Type B pancreatic cell (in vitro differentiated cells): ENCODE results near the gene IQGAP2. TPM values are rescaled to one million over a fixed set of nuclear protein-coding genes. Genes with fewer than 3 reads are reported as not detected.

ENCODE experiments used
- DNase-seq: peaks from one replicate; pipeline ENCODE4 v3.0.0; 2021; ENCODE audit warnings: mixed read lengths; ENCODE audit not compliant: unreplicated experiment; ENCODE audit errors: extremely low spot score
- H3K27ac Mint-ChIP-seq: 2 replicates; pipeline ENCODE4 v1.8.0; 2021; ENCODE audit warnings: mild to moderate bottlenecking, mixed read lengths
- H3K27me3 Mint-ChIP-seq: 2 replicates; pipeline ENCODE4 v1.8.0; 2021; ENCODE audit warnings: mixed read lengths
- H3K36me3 Mint-ChIP-seq: 2 replicates; pipeline ENCODE4 v1.8.0; 2021; ENCODE audit warnings: mixed read lengths
- H3K4me1 Mint-ChIP-seq: one replicate; pipeline ENCODE4 v1.8.0; 2021; ENCODE audit warnings: mixed read lengths; ENCODE audit not compliant: unreplicated experiment
- H3K4me3 Mint-ChIP-seq: 2 replicates; pipeline ENCODE4 v1.8.0; 2021; ENCODE audit warnings: mild to moderate bottlenecking, mixed read lengths
- H3K9me3 Mint-ChIP-seq: 2 replicates; pipeline ENCODE4 v1.8.0; 2021; ENCODE audit warnings: mixed read lengths
- total RNA-seq: library from RNA; stranded (reverse); gene quantifications from 2 replicates; pipeline ENCODE4 v1.2.1, GENCODE V29; 2021; ENCODE audit warnings: low replicate concordance
- TF ChIP-seq, protein P1 (sequence below): fragments of 200-600 bp; sonication (generic); conservative IDR thresholded peaks from 2 replicates; pipeline ENCODE4 v1.5.0; 2021; ENCODE audit warnings: antibody characterized with exemption, mild to moderate bottlenecking

The IQGAP2 gene
- total RNA-seq, 1 donor from 2014 or later, result 24.7 TPM

DNA sequence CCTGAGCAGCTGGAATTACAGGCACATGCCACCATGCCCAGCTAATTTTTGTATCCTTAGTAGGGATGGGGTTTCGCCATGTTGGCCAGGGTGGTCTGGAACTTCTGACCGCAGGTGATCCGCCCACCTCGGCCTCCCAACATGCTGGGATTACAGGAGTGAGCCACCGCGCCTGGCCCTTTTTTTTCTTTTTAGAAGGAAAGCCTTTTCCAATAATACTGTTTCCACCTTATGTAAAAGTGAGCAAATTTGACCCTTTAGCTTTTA lies 289.1 kb downstream of the IQGAP2 start:
- Mint-ChIP-seq H3K27me3 (no peaks in the 10 kb centered on the region), H3K9me3 (no peaks in the 10 kb centered on the region), H3K4me1 (peaks cover 18% of the 10 kb centered on the region), H3K36me3 (no peaks in the 10 kb centered on the region), H3K4me3 (no peak overlapping the region), H3K27ac (no peak overlapping the region)
- TF ChIP-seq, protein P1, sequence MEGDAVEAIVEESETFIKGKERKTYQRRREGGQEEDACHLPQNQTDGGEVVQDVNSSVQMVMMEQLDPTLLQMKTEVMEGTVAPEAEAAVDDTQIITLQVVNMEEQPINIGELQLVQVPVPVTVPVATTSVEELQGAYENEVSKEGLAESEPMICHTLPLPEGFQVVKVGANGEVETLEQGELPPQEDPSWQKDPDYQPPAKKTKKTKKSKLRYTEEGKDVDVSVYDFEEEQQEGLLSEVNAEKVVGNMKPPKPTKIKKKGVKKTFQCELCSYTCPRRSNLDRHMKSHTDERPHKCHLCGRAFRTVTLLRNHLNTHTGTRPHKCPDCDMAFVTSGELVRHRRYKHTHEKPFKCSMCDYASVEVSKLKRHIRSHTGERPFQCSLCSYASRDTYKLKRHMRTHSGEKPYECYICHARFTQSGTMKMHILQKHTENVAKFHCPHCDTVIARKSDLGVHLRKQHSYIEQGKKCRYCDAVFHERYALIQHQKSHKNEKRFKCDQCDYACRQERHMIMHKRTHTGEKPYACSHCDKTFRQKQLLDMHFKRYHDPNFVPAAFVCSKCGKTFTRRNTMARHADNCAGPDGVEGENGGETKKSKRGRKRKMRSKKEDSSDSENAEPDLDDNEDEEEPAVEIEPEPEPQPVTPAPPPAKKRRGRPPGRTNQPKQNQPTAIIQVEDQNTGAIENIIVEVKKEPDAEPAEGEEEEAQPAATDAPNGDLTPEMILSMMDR, result no peak
- no peak for DNase-seq

DNA sequence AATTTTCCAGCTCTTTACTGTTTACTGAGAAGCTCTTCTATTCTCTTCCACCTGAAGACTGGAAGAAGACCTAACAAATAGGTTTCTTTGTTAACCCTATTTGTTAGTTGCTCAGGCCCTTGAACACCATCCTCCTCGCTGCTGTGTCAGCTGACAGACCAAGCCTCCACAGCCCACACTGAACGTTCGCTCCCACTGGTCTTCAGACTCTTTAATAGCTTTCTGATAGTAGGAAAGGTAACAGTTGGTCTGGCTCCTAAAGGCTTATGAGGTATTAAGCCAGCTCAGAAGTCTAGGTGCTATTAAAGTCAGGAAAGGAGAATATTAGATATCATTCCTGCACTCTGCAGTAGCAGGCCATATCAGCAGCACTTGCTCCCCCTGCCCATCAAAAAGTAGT lies 289.6 kb downstream of the IQGAP2 start:
- TF ChIP-seq, protein P1, result no peak
- Mint-ChIP-seq H3K27ac (no peak overlapping the region), H3K4me1 (peaks cover 18% of the 10 kb centered on the region), H3K36me3 (no peaks in the 10 kb centered on the region), H3K27me3 (no peaks in the 10 kb centered on the region), H3K9me3 (no peaks in the 10 kb centered on the region), H3K4me3 (no peak overlapping the region)
- no peak for DNase-seq

DNA sequence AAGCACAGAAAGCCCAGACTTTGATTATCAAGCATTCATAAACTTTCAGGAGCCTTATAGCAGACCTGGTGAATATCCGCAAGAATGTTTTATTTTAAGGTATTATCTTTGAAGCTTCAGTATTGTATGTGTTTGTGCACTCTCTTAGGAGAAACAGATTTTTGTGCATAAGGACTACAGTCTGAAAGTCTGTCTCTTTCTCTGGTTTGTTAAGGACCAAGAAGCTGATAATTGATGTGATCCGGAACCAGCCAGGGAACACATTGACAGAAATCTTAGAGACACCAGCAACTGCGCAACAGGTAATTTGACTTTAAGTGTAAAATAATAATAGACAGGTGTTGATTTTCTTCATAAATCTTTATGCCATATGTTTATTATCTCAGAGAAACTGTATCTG lies 290.1 kb downstream of the IQGAP2 start:
- H3K27ac Mint-ChIP-seq, result no peak overlapping the region
- H3K27me3 Mint-ChIP-seq, result no peaks in the 10 kb centered on the region
- no peaks in the 10 kb centered on the region for H3K9me3 Mint-ChIP-seq
- H3K4me1 Mint-ChIP-seq, result peaks cover 18% of the 10 kb centered on the region
- DNase-seq, result no peak
- H3K4me3 Mint-ChIP-seq, result no peak overlapping the region
- H3K36me3 Mint-ChIP-seq, result no peaks in the 10 kb centered on the region
- TF ChIP-seq, protein P1, result no peak

DNA sequence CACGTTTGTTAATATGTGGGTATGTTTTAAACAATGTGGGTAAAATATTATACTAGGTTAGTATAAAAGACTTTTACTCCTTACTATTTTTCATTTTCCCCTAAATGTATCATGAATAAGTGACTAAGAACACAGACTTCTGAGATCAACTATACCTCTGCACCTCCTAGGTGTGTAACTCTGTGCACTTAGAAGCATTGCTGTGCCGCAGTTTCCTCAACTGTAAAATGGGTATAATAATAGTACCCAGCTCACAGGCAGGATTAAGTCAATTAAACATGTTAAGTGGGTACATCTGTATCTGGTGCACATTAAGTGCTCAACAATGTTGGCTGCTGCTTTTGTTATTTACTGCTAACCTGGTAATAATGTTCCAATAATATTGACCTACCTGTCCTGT lies 291.2 kb downstream of the IQGAP2 start:
- TF ChIP-seq, protein P1, result no peak
- Mint-ChIP-seq H3K27ac (no peak overlapping the region), H3K4me1 (peaks cover 18% of the 10 kb centered on the region), H3K4me3 (no peak overlapping the region), H3K9me3 (no peaks in the 10 kb centered on the region), H3K36me3 (no peaks in the 10 kb centered on the region), H3K27me3 (no peaks in the 10 kb centered on the region)
- DNase-seq, result no peak

DNA sequence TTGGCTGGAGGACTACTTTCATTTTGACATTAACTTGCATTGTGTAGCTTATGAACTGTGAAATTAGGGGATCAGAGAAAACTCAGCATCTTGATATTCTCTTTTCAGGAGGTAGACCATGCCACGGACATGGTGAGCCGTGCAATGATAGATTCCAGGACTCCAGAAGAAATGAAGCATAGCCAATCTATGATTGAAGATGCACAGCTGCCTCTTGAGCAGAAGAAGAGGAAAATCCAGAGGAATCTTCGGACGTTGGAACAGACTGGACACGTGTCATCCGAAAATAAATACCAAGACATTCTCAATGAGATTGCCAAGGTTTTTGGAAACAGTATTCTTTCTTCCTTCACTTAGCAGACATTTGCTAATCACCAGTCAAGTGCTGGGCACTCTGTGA lies 292.3 kb downstream of the IQGAP2 start:
- Mint-ChIP-seq H3K9me3 (no peaks in the 10 kb centered on the region), H3K4me3 (no peak overlapping the region), H3K27me3 (no peaks in the 10 kb centered on the region), H3K4me1 (peaks cover 9% of the 10 kb centered on the region), H3K27ac (no peak overlapping the region), H3K36me3 (no peaks in the 10 kb centered on the region)
- TF ChIP-seq, protein P1, result no peak
- DNase-seq, result no peak

DNA sequence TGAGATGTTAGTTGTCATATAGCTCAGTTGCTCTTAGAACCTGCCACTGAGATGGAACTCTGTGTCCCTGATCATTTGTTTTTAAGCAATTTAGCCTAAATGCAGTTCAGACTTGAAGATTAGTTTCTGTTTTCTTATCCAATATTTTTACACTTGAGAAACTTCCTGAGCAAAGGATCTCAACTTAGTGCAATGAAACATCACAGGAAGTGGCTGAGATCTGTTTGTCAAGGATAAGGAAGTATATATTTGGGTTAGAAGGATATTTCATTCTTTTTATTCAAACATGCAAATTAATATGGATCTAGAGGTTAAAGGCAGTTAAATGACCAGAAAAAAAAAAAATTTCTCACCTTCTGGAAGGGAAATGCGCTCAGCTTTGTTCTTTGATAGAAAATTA lies 293.2 kb downstream of the IQGAP2 start:
- Mint-ChIP-seq H3K27ac (no peak overlapping the region), H3K9me3 (no peaks in the 10 kb centered on the region), H3K27me3 (no peaks in the 10 kb centered on the region), H3K4me3 (no peak overlapping the region), H3K4me1 (peaks cover 9% of the 10 kb centered on the region), H3K36me3 (peaks cover 4% of the 10 kb centered on the region)
- TF ChIP-seq, protein P1, result no peak
- no peak for DNase-seq
